CD14-positive monocyte (primary cell): ENCODE measurements around the gene KIF21B. TPM values are rescaled to one million over a fixed set of nuclear protein-coding genes. Genes with fewer than 3 reads are reported as not detected.
"Not testable (repeated sequence)": the region's sequence is repeated elsewhere in the genome, so short reads cannot be mapped to it uniquely, and the experiment has no call there.

Experiments used
- DNase-seq, 3 donors: peaks; one replicate each; pipeline ENCODE4 v3.0.0-alpha.2; 2011 to 2022
- H2AFZ ChIP-seq: 2 replicates; pipeline ENCODE4 v1.6.0; 2012; ENCODE audit warnings: mild to moderate bottlenecking, low read depth, low read length, inconsistent platforms; ENCODE audit not compliant: insufficient read depth, poor library complexity, severe bottlenecking
- H3K27ac ChIP-seq, 2 donors: 1 replicate in 1 of 2; 2 replicates in 1 of 2; pipeline ENCODE4 v1.5.1; 2012 to 2013; ENCODE audit warnings: low read length in 2 of 2, control low read depth in 1 of 2, inconsistent platforms in 1 of 2, low read depth in 1 of 2, mild to moderate bottlenecking in 1 of 2
- H3K27me3 ChIP-seq, 2 donors: one replicate each; pipeline versions ENCODE4 v1.6.0 to v1.6.1; 2011 to 2013; ENCODE audit warnings: low read length in 2 of 2; ENCODE audit not compliant: control insufficient read depth in 2 of 2, insufficient read depth in 2 of 2
- H3K36me3 ChIP-seq, 2 donors: replicated peaks in 1 of 2; 1 replicate in 1 of 2; 2 replicates in 1 of 2; pipeline versions ENCODE4 v1.5.1 to v1.6.1; 2012 to 2013; ENCODE audit warnings: low read length in 2 of 2, control low read depth in 1 of 2, inconsistent platforms in 1 of 2, mild to moderate bottlenecking in 1 of 2; ENCODE audit not compliant: insufficient read depth in 2 of 2, control insufficient read depth in 1 of 2
- H3K4me1 ChIP-seq, 2 donors: 1 replicate in 1 of 2; 2 replicates in 1 of 2; pipeline versions ENCODE4 v1.5.1 to v1.6.1; 2012 to 2013; ENCODE audit warnings: low read length in 2 of 2, control low read depth in 1 of 2, inconsistent platforms in 1 of 2, mild to moderate bottlenecking in 1 of 2, moderate library complexity in 1 of 2; ENCODE audit not compliant: insufficient read depth in 2 of 2, control insufficient read depth in 1 of 2
- H3K4me2 ChIP-seq: replicated peaks from 2 replicates; pipeline ENCODE3; 2012; ENCODE audit warnings: low read length, moderate library complexity, mild to moderate bottlenecking; ENCODE audit not compliant: poor library complexity, severe bottlenecking; ENCODE audit errors: extremely low read depth
- H3K4me3 ChIP-seq, 3 experiments: fragments of 200-600 bp in 1 of 3; sonication (generic) in 1 of 3; replicated peaks in 1 of 3; 1 replicate in 2 of 3; 2 replicates in 1 of 3; pipeline ENCODE4 v1.5.1; 2011 to 2013; ENCODE audit warnings: low read length in 3 of 3, mild to moderate bottlenecking in 3 of 3, control low read depth in 2 of 3, low read depth in 2 of 3, inconsistent platforms in 1 of 3, moderate library complexity in 1 of 3
- H3K79me2 ChIP-seq: 2 replicates; pipeline ENCODE4 v1.6.0; 2012; ENCODE audit warnings: mild to moderate bottlenecking, control low read depth, inconsistent platforms, low read length, moderate library complexity; ENCODE audit not compliant: insufficient read depth
- H3K9ac ChIP-seq: 2 replicates; pipeline ENCODE4 v1.6.0; 2017; ENCODE audit warnings: low read length, mild to moderate bottlenecking; ENCODE audit not compliant: insufficient read depth, poor library complexity, severe bottlenecking
- H3K9me3 ChIP-seq, 2 donors: replicated peaks in 1 of 2; 1 replicate in 1 of 2; 2 replicates in 1 of 2; pipeline versions ENCODE4 v1.5.1 to v1.6.1; 2012 to 2013; ENCODE audit warnings: low read length in 2 of 2, control low read depth in 1 of 2; ENCODE audit not compliant: control insufficient read depth in 1 of 2, insufficient read depth in 1 of 2
- H4K20me1 ChIP-seq: 2 replicates; pipeline ENCODE4 v1.6.0; 2012; ENCODE audit warnings: mild to moderate bottlenecking, low read length, control low read depth, moderate library complexity; ENCODE audit not compliant: insufficient read depth
- H3K27ac Mint-ChIP-seq, 7 donors: one replicate each; pipeline ENCODE4 v1.8.0; 2020; ENCODE audit warnings: mild to moderate bottlenecking in 7 of 7, mixed read lengths in 7 of 7, moderate library complexity in 6 of 7, inconsistent platforms in 2 of 7
- H3K27me3 Mint-ChIP-seq, 3 donors: one replicate each; pipeline ENCODE4 v1.8.0; 2021 to 2022; ENCODE audit warnings: low read depth in 3 of 3, mild to moderate bottlenecking in 3 of 3, mixed read lengths in 3 of 3, moderate library complexity in 3 of 3, inconsistent platforms in 1 of 3
- H3K36me3 Mint-ChIP-seq, 2 donors: one replicate each; pipeline ENCODE4 v1.8.0; 2020; ENCODE audit warnings: mixed read lengths in 2 of 2, inconsistent platforms in 1 of 2, mild to moderate bottlenecking in 1 of 2
- H3K4me1 Mint-ChIP-seq: one replicate; pipeline ENCODE4 v1.8.0; 2020; ENCODE audit warnings: mild to moderate bottlenecking, mixed read lengths
- H3K4me3 Mint-ChIP-seq, 2 donors: one replicate each; pipeline ENCODE4 v1.8.0; 2020; ENCODE audit warnings: mild to moderate bottlenecking in 2 of 2, mixed read lengths in 2 of 2, moderate library complexity in 1 of 2
- H3K9me3 Mint-ChIP-seq, 7 donors: one replicate each; pipeline ENCODE4 v1.8.0; 2020 to 2022; ENCODE audit warnings: mixed read lengths in 7 of 7, mild to moderate bottlenecking in 6 of 7, moderate library complexity in 6 of 7, inconsistent platforms in 2 of 7
- WGBS: methylation state at CpG from one replicate; pipeline ENCODE4 v1.1.5; 2013; ENCODE audit warnings: missing lambda C conversion rate; ENCODE audit not compliant: insufficient coverage; 5-methylcytosine and 5-hydroxymethylcytosine counted together
- intact Hi-C, 2 donors: fragments of 100-400 bp; cut with micrococcal nuclease; formaldehyde crosslinking; loops; one replicate each; pipeline versions ENCODE4 v1.15.0 to v1.15.1; 2023
- polyA plus RNA-seq, 3 donors: library from polyadenylated mRNA; depleted of rRNA in 1 of 3; unstranded in 2 of 3; stranded (reverse) in 1 of 3; fragments of 300-500 nt in 2 of 3; fragments of >200 nt in 1 of 3; fragmentation: Illumina TruSeq in 2 of 3; gene quantifications; 1 replicate in 2 of 3; 2 replicates in 1 of 3; pipeline ENCODE4 v1.2.3, GENCODE V29; 2012 to 2021
- TF ChIP-seq, protein P1 (sequence below): fragments of 200-600 bp; IDR thresholded peaks from one replicate; pipeline ENCODE4 v1.8.0; 2022; ENCODE audit warnings: antibody characterized with exemption, mild to moderate bottlenecking

KIF21B gene
- polyA plus RNA-seq, 3 donors = 0.18 to 9.8 (median 0.30) TPM

- no peaks in the 10 kb centered on the region for H3K4me1 ChIP-seq
- H3K27me3 Mint-ChIP-seq = peaks cover 1 to 5% (median 3%) of the 10 kb centered on the region in 3 donors
- no peaks in the 10 kb centered on the region for H3K27me3 ChIP-seq
- peaks cover 8 to 10% of the 10 kb centered on the region in 2 donors for H3K36me3 Mint-ChIP-seq
- H3K9ac ChIP-seq = no peak overlapping the region
- H3K4me2 ChIP-seq = no peak overlapping the region
- H3K4me3 Mint-ChIP-seq = no peak overlapping the region
- H3K79me2 ChIP-seq = no peaks in the 10 kb centered on the region
- H3K4me1 Mint-ChIP-seq = peaks cover 2% of the 10 kb centered on the region
- WGBS = 71% methylated on average over 4 of the region's 6 CpGs
- no peak overlapping the region for H3K27ac ChIP-seq
- no peak for DNase-seq
- H3K36me3 ChIP-seq = peaks cover 0 to 9% of the 10 kb centered on the region in 2 donors
- no peaks in the 10 kb centered on the region for H3K9me3 Mint-ChIP-seq
- no peak overlapping the region for H3K27ac Mint-ChIP-seq
- H3K9me3 ChIP-seq = no peaks in the 10 kb centered on the region
- TF ChIP-seq, protein P1, sequence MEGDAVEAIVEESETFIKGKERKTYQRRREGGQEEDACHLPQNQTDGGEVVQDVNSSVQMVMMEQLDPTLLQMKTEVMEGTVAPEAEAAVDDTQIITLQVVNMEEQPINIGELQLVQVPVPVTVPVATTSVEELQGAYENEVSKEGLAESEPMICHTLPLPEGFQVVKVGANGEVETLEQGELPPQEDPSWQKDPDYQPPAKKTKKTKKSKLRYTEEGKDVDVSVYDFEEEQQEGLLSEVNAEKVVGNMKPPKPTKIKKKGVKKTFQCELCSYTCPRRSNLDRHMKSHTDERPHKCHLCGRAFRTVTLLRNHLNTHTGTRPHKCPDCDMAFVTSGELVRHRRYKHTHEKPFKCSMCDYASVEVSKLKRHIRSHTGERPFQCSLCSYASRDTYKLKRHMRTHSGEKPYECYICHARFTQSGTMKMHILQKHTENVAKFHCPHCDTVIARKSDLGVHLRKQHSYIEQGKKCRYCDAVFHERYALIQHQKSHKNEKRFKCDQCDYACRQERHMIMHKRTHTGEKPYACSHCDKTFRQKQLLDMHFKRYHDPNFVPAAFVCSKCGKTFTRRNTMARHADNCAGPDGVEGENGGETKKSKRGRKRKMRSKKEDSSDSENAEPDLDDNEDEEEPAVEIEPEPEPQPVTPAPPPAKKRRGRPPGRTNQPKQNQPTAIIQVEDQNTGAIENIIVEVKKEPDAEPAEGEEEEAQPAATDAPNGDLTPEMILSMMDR = no peak
- intact Hi-C loops = no loop called here
- H3K4me3 ChIP-seq = no peak overlapping the region
- no peaks in the 10 kb centered on the region for H4K20me1 ChIP-seq
- H2AFZ ChIP-seq = no peak overlapping the region
Observed at GRCh38 chr1:200965111-200965805, 58.3 kb downstream of the KIF21B start.

GRCh38 chr1:200963888-200964287, 59.6 kb downstream of the KIF21B start:
- DNase-seq, H3K4me3 ChIP-seq, H3K79me2 ChIP-seq, H3K9me3 ChIP-seq, H2AFZ ChIP-seq, H4K20me1 ChIP-seq, H3K27me3 ChIP-seq, intact Hi-C loops, H3K36me3 ChIP-seq, H3K4me1 Mint-ChIP-seq, H3K9me3 Mint-ChIP-seq, H3K4me1 ChIP-seq, H3K36me3 Mint-ChIP-seq, H3K27ac Mint-ChIP-seq, H3K4me2 ChIP-seq, H3K27ac ChIP-seq, H3K9ac ChIP-seq, H3K4me3 Mint-ChIP-seq, H3K27me3 Mint-ChIP-seq: not testable (repeated sequence)
- WGBS = no CpG with 5 or more reads among the region's 11 CpGs
